GM21619 (cell line): ENCODE measurements around the gene ALAS2.
"Not testable (repeated sequence)": the region's sequence is repeated elsewhere in the genome, so short reads cannot be mapped to it uniquely, and the experiment has no call there.

Experiments
- ATAC-seq: cut with Tn5 transposase; IDR thresholded peaks from one replicate; pipeline ENCODE4 v1.9.1; 2021; ENCODE audit not compliant: unreplicated experiment

The ALAS2 gene

DNA sequence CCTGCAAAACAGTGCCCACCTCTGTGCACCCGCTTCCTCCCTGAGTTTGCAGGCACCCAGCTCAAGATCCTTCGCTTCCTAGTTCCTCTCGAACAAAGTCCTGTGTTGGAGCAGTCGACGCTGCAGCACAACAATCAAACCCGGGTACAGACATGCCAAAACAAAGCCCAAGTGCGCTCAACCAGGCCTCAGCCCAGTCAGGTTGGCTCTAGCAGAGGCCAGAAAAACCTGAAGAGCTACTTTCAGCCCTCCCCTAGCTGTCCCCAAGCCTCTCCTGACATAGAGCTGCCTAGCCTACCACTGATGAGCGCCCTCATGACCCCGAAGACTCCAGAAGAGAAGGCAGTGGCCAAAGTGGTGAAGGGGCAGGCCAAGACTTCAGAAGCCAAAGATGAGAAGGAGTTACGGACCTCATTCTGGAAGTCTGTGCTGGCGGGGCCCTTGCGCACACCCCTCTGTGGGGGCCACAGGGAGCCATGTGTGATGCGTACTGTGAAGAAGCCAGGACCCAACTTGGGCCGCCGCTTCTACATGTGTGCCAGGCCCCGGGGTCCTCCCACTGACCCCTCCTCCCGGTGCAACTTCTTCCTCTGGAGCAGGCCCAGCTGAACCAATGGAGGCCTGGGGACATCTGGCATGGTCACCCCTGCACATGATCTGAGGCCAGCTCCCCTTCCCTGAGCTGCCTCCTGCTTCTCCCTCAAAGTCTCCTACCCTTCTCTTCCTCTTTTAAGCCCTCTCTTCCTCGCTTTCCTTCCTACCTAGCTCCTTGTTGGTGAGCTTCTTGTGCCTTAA lies 23.8 kb downstream of the ALAS2 start:
- no peak for ATAC-seq

DNA sequence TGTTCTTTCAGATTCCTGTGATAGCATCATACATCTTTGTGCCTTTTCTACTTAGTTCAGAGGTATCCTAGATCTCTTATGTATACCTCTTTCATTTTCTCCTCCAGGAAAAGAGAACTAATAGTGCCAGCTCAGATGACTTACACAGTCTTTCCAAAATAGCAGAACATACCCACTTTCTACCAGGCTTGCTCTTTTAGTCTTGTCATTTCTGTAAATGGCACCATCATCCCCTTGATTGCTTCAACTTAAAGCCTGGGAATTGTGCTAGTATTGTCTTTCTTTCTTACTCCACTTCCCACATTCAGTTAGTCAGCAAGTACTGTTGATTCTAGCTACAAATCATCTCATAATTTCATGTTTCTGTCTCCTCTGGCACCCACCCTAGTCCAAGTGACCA lies 25.5 kb downstream of the ALAS2 start:
- no peak for ATAC-seq

DNA sequence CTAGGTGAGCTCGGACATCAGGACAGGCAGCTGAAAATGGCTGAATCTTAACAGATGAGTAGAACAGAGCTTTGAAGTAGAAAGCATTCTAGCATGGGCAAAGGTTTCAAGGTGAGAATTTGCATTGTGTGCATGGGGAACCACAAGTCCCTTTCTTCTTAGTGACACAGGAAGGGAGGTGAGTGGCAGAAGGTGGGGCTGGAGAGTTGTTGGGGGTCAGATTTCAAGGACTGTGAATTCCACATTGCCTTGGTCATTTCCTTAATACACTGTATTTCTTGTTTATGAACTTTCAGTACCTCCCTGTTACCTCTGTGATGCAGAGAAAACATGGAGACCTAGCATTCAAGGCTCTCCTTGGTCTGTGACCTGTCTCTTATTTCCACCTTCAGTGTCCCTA lies 26.5 kb downstream of the ALAS2 start:
- no peak for ATAC-seq

DNA sequence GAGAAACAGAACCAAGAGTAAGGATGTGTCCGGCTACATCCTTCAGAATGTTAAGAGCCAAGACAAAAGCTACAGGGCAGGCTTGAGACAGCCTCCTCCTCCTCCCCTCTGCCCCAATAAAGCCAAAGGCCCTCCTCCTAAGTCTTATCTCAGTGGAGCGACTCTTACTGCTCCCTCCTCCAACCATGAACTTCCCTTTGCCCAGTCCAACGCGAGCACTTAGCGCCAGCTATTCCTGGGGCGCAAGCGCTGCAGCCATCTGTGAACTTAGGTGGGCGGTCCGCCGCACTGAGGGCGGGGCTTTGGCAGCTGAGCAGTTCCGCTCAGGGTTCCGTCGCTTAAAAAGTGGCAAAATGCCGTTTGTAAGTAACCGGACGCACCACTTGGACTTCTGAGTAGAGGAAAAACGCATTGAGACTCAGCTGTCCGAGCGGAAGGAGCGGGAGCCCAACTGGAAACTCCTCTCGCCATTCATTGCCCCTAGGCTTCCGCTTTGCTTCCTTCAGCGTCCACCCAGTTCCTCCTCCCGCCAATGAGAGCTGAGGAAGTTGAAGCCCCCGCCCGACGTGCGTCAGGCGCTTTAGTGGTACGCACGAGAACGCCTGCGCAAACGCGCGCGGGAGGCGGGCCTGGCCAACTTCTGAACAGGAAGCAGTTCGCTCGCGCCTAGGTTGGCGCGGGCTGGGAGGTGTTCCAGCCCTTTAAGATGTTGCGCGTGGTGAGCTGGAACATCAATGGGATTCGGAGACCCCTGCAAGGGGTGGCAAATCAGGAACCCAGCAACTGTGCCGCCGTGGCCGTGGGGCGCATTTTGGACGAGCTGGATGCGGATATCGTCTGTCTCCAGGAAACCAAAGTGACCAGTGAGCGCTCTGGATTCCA lies 30.8 kb downstream of the ALAS2 start, which contains the start of gene APEX2:
Gene APEX2 (plus strand): TSS at position 647 of the 882 bp plus-strand sequence. CDS start 60 bp downstream, at position 707.
- ATAC-seq = peak; percentile 90

DNA sequence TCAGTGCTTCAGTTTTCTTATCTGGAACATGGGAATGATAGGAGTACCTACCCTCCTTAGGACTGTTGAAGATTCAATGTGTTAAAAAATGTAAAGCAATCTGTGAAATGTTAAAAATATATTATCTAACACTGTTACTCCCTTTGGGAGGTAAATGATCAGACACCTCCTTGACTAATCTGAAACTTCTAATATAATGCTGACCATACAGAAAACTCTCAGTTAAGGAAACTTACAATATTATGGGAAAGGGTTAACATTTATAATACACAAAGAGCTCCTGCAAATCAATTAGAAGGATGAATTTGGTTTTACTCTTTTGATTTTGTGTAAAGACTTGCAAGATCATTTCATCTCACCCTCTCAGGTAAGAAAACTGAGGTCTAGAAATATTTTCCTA lies 35.2 kb downstream of the ALAS2 start:
- no peak for ATAC-seq

DNA sequence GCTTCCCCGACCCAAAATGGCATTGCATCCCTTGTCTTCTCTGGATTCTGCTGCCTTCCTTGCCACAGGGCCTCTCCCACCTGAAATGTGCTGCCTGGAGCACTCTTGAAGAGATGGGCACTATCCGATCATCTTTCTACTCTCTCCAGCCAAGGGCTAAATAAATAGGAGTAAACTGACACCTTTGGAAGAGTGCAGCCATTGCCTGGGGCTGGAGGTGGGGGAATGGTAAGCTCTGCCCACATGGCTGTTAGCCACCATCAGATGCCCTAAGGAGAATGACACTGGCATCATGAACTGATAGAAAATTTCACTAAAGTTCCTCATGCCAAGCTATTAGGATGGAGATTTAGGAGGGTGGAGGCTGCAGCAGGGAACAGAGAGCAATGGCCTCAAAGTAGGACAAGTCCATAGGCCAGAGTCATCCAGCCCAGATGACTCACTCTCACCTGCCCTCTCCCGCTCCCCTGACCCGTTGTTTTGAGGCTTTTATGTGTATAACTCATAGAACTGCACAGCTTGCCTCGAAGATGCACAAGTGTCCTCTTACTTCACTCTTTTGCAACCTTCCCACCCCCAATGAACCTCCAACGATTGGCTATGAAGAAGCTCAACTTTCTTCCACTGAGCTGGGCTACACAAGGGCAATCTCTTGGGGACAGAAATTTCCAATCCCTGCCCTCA lies 36.0 kb downstream of the ALAS2 start:
- ATAC-seq = no peak

DNA sequence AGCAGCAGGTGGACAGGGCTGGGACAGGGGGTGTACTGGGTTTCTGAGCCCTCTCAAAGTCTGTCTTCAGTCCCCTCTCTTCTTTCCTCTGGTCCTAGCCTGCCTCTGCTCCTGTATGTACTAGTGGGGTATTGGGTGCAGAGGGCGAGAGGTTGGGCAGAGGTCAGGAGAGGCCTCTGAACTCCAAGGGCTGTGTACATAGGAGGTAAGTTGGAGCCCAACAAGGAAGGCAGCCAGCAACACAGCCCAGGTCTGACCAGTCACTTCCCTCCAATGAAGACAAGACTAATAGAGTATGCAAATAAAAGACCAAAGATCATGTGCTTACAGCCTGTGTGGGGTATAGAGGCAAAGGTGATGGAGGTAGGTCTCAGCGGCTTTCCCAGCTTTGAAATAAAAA lies 36.7 kb downstream of the ALAS2 start, which contains the start of gene PFKFB1:
Gene PFKFB1 (minus strand): TSS at position 90 of the 400 bp plus-strand sequence. CDS start 181 bp downstream, outside the sequence.
- no peak for ATAC-seq

DNA sequence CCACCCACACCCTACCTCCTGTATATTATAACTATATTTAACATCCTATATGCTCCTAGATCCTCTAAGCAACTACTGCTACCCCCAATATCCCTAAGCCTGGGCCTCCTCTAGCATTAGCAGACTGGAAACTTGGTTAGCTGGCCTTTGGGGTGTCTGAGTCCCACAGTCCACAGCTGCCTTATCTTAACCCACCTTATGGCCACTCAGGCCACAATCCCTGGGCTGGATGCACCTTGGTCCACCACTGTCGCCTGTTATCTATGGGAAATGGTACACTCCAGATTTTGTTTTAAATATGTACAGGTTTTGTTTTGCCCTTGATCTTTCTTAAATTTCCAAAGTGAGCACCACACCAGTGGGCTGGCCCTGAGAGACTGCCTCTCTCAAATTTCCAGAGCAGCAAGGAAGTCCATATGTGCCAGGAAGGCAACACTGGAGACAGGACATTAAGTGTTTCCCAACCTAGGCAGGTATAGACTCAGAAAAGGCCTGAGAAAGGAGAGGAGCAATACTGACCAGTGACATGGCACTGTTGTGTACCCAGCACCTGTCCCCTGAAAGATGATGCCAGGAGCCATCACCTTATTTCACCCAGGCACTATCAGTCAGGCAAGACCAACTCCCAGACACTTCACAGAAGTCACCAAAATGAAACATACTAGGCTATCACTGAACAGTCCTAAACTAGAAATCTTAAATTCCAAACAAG lies 37.7 kb downstream of the ALAS2 start:
- ATAC-seq = no peak

DNA sequence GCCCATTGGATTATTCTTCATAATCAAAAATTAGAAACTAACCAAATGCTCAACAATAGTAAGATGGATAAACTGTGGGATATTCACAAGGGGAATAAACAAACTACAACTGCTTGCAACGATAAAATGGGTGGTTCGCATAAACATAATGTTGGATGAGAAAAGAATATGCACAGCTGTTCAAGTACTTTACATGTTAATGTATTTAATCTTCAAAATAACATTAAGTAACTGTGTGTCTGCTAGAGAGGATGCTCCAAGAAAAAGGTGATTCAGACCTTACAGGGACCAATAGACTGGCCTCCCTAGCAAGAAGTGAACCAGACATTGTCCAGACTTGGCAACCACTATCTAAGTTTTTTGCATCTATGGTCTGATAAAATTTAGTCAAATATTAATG lies 39.1 kb downstream of the ALAS2 start:
- no peak for ATAC-seq

DNA sequence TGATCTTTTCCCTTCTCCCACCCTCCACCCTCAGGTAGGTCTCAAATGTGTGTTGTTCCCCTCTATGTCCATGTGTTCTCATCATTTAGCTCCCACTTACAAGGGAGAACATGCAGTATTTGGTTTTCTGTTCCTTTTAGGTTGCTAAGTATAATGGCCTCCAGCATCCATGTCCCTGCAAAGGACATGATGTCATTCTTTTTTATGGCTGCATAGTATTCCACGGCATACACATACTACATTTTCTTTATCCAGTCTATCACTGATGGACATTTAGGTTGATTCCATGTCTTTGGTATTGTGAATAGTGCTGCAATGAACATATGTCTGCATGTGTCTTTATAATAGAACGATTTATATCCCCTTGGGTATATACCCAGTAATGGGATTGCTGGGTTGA lies 47.5 kb downstream of the ALAS2 start:
- not testable (repeated sequence) for ATAC-seq

DNA sequence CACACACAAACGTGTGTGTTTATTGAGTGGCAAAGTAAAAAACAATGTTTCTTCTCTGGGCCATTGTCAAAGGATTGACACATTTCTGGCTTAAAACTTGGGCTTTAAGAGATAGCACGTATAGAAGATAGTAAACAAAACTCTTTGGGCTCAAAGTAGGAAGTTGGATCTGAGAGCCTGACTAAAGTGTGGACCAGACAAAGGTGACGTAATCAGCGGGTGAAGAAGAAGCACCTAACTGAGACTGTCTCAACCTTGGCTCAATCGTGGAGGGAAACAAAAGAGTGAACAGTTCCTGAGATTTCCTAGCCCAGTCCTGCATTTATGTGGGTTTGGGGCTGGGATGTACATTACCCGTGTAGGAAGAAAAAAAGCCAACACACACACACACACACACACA lies 50.4 kb downstream of the ALAS2 start:
- ATAC-seq = no peak

DNA sequence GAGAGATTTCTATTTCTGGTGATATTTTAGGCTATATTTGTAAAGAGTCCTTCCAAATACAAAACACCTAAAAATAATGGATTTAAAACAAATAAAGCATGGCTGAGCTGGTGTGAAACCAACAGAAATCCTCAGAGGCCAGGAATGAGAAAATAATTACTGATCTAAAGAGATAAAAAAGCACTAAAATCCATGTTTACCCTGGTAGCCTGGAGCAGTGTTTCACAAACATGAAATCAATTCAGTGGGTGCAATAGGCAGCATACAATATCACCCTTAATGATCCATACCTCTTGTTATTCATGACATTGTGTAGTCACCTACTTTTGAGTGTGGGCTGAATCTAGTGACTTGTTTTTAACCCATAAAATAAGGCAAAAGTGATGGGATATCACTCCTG lies 51.3 kb downstream of the ALAS2 start:
- no peak for ATAC-seq

DNA sequence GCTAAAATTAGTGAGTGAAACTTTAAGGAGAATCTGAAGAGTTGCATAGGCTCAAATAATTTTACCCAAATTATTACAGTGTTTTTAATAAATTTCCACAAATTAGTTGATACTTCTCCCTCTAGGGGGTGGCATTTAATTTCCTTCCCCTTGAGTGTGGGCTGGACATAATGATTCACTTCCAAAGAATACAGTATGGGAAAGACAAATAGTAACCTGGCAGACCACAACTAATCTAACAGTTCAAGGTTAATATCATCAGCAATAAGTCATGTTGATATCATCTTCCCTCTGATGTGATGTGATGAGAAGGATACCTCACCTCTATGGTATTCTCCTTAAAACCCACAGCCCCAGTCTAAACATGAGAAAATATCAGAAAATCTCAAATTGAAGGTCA lies 52.3 kb downstream of the ALAS2 start:
- no peak for ATAC-seq

DNA sequence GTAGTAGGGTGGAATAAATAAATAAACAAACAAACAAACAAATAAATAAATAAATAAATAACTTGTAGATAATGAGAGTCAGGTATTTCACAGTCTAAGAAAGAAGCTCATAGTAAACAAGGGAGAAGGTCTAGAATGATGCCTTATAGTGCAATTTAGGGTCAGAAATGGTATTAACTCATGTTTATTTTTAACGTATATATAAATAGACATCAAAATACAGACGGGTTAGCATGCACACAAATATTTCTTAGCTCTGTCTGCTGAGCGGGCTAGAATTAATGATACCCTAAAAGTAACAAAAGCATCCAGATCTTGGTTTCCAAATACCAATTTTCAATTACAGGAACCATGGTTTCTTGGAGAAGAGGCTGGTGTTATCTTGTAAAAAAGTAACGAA lies 53.4 kb downstream of the ALAS2 start:
- ATAC-seq = no peak

DNA sequence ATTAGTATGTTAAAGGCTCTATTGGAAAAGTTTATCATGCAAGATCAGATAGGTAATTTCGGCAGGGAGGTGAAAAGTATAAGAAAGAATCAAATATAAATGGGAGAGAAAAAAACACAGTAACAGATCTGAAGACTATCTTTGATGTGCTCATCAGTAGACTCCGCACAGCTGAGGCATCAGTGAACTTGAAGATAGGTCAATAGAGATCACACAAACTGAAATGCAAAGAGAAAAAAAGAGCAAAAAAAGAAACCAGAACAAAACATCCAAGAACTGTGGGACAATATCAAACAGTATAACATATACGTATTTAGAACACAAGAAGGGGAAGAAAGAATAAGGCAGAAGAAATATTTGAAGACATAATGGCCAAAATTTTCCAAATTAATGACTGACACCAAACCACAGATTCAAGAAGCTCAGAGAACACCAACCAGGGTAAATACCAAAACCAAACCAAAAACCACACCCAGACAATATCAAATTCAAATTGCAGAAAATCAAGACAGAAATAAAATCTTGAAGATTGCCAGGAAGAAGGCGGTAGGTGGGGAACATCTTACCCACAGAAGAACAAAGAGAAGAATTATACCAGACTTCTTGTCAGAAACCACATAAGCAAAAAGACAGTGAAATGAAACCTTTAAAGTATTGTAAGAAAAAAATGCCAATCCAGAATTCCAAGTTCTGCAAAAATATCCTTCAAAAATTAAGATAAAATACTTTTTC lies 65.8 kb downstream of the ALAS2 start:
- ATAC-seq = no peak

DNA sequence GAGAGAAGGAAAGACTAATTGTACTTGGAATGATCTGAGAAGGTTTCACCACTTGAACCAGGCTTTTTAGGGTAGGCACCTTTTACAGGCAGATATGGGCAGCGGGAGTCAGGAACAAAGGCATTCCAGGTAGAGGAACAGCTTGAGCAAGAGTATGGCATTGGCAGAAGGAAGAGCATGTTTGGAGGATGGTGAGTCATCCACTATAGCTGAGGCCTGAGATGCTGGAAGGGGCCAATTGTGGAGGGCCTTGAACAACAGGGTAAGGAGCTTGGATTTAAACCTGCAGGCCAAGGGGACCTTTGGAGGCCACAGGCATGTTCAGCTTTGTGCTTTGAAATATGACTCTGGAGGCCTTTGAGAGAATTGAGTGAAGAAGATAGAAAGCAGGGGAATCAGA lies 69.0 kb downstream of the ALAS2 start:
- ATAC-seq = no peak
